Hematopoietic multipotent progenitor cell treated with erythropoietin and hydrocortisone succinate and interleukin-3 and kit ligand, for 15 days (in vitro differentiated cells): Measurements from ENCODE around the gene ELMO2.

Experiments used
- DNase-seq: peaks from one replicate; pipeline ENCODE4 v3.0.0-alpha.2; 2015; ENCODE audit warnings: low spot score

The ELMO2 gene

DNA sequence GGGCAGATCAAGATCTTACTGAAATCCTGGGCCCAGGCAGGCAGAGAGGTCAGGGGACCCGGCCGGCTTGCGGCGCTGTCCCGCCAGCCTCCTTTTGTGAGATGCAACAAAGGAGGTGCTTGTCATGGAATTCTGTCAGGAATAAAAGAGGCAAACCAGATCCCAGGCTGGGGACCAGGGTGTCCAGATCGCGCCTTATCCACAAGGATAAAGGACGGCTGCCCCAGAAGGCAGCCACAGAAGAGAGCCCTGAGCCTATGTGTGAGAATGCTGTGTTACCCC, 55.5 kb downstream of the ELMO2 start:
- no peak for DNase-seq

DNA sequence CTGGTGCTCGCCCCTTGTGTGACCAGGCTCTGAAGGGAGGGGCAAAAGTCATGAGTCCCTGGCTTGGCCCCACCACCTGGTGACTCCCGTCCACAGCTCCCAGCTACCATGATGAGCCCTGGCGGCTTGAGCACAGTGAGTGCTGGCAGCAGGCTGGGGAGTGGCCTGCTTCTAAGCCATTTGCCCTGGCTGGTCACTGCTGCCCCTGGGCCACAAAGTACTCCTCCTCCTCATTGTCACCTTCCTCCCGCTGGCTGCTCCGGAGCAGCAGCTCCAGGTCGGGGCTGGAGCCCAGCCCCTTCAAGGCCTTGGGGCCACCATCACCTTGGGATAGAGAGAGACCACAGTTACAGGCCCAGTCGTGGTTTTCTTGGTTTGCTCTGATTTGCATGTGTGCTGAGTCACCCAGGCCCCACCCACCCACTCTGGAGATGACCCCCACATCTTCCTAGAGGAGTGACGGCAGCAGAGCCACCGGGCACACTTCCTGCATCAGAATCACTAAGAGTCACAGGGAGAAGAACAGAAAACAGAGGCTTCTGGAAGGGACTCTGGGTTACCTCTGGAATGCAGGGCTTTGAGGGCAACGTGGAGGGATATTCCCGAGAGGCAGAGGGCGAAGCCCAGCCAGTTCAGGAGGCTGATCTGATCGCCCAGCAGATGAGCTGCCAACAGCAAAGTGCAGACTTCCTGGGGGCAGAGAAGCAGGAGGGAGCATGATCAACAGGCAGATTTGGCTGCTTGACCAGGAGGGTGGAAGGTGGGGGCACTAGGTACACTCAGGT, 56.0 kb downstream of the ELMO2 start:
- DNase-seq, result no peak

DNA sequence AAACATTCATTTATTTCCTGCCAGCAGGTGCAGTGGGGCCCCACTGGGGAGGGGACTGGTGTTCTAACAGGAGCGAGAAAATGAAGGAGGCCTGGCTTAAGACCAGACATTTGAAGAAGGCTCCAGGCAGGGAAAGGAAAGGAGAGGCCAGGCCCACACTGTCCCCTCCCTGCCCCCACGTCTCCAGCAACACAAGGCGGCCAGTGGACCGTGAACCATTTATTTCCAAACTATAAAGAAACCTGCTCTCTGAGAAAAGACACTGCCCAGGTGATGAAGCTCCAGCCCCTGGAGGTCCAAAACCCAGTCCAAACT, 56.7 kb downstream of the ELMO2 start:
- DNase-seq, result no peak

DNA sequence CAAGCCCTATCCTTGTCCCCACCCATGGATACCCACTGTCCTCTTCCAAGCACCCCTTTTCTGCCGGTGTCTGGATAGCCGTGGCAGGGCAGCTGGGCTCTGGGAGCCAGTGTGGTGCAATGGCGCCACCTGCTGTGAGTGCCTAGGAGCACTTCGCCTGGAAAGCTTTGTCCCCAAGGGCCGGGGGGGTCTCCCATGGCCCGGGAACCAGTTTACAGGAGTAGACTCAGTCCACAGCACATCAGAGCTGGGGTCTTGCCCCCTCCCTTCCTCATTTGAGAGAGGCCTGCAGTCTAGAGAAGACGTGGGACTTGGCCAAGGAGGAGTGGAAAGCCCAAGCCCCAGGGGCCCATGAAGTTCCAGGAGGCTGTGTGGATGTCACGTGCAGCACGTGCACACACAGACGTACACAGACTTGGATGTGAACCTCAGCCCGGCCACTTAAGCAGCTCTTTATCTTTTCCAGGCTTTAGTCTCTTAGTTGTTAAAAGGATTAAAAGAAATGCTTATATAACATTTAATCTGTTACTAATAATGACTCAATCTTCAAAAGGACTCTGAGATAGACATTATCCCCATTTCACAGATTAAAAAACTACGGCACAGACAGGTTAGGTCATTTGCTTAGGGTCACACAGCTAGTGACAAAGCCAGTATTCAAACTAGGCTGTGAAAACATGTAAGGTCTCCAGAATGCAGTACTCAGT, 57.2 kb downstream of the ELMO2 start:
- DNase-seq, result peak; percentile 41

DNA sequence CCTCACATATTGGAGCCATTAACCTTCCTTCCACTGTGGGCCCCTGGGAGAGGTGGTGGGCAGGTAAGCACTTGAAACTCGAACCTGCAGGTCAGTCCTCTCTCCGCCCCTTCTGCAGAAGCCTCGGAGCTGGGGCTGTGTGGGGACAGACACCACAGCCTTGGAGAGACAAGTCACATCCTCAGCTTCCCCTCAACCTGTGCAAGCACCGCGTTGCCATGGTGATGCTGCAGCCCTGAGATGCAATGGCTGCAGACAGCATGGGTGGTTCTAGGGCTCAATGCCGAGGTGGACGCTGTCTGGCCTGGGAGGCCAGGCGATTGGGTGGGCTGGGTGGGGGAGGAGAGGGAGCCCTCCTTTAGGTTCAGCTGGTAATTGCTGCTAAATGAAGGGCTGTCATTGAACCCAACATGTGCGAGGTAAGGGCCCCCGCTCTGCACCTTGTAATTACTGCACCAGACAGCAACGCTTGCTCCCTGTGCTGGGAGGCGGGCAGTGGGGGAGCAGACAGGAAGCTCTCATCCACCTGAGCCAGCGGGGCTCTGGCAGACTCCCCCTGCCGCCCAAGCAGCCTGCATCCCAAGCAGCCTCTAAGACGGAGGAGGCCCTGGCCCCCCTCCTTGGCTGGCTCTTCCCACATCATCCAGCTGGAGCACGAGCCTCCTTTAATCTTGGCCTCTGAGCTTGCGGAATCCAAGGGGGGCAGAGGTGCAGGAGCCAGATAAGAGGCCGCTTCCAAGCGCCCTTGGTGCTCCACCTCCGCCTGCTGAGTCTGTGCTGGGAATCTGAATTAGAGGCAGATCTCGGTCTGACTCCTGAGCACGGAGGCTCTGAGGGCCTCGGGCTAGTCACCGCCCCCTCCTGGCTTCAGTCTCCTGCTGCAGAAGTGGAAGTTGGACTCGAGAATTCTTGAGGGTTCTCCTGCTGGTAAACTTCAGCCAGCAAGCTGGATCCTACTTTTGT, 58.3 kb downstream of the ELMO2 start:
- no peak for DNase-seq

DNA sequence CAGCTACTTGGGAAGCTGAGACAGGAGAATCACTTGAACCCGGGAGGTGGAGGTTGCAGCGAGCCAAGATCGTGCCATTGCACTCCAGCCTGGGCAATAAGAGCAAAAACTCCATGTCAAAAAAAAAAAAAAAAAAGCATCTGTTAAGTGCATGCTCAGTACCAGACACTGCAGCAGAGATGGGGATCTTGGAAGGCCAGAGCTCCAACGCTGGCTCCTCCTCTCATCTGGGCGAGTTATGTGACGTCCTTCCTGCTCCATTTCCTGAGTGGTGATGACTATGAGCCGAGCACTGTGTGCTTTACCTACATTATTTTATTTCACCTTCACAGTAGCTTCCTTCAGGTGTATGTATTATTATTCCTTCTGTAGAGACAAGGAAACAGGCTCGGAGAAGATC, 59.6 kb downstream of the ELMO2 start:
- DNase-seq, result no peak

DNA sequence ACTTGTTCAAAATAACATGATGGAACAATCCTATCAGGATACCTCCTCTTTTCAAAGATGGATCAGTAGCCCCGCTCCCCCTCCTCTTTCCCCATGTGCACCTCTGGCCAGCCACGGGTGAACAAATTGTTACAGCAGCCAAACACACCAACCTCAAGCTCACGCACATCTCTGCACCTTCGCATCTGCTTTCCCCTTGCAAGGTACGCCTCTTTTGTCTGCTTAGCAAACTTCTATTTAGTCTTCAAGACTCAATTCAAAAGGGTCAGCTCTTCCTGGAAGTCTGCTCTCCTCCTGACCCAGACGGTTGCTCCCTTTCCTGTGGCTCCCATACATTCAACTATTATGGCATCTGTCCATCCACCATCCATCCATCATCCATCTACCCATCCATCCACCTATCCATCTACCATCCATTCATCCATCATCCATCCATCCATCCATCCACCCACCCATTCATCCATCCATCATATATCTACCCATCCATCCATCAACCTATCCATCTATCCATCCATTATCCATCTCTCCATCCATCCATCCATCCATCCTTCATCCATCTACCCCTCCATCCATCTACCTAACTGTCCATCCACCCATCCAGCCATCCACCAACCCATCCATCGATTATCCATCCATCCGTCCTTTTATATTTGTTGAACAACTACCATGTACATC, 61.8 kb downstream of the ELMO2 start:
- no peak for DNase-seq

DNA sequence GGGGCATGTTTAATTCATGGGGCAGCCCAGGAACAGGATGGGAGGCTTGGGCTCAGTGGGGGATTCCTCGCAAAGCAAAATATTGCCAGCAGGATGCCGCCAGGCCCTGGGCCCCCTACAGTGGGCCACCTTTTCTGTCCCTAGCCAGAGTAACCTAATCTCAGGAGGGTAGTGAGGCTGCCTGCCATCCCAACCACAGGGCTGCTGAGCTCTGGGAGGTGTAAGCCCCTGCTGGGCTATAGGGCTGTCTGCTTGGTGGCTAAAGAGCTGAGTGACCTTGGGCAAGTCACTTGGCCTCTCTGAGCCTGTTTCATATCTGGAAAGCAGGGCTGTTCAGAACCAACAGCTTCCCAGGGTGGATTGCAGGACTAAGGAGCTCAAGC, 62.4 kb downstream of the ELMO2 start:
- DNase-seq, result no peak

DNA sequence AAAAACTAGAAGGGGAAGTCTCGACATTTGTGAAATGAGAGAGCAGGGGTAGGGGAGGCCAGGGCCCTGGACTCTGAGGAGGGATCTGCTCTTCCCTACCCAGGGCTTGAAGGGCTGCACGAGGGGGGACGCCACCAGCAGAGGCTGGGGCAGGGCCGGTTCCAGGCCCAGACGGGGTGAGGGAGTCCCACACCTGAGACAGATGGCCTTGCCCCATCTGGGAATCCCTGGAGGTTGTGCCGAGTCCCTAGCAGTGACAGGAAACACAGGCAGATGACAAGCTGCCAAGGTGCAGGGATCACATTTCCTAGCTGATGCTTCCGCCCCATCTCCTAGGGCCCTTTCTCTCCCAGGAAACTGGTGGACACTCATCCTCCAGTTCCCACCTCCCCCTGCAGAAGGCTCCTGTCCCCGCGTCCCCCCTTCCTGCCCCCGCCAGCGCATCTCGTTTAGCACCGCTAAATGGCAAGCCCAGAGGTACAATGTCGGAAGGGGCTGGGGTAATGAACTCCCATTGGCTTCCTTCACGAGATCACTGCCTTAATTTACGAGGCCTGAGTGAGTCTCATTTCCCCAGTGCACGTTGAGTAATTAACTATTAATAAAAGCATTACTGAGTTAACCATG, 63.0 kb downstream of the ELMO2 start:
- DNase-seq, result no peak

DNA sequence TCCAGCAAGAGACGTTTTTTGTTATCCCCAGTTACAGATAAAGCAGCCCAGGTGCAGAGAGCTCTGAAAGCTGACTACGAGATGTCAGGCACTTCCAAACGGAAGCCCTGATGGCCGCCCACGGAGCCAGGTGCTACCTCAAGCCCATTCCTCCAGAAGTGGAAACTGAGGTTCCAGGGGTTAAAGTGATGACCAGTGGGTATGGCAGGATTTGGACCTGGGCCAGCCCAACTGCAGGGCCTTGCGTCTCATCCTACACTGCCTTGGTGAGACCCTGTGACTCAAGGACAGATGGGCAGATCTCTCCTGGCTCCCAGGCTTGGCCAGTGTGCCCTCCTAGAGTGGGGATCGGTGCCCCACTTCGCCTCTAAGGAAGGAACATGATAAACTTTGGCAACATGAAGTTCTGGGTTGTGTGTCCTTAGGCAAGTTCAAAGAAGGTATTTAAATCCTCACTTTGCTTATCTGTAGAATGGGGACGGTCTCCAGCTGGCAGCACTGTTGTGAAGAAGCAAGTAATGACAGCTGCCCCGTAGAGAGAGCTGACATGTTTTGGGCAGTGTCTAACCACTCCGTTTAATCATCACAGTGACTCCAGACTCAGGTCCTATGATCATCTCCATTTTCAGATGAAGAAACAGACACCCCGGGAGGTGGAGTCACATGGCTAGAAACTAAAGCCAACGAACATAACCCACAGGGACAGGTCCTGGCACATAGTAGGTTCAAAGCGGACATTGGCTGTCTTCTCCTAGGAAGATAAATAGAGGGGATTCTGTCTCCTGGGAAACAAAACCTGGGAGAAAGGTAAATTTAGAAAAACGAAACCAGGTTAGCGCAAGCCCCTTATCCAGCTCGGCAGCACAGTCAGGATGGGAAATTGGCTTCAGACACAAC, 63.7 kb downstream of the ELMO2 start:
- no peak for DNase-seq

DNA sequence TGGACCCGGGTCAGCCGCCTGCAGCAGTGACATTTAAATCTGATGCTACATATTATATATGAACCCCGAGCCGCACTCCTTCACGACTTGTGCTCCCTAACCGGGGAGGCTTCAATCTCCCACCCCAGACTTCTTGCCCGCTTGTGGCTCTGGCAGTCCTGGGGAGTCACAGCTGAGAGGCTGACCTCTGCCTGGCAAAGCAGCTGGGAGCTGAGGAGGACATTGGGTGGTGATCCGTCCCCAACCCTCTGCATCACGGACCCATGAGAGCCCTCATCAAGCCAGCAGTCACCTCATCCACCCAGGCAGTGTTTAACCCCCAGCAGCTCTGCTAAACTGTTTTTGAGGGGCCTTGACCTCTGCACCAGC, 64.4 kb downstream of the ELMO2 start:
- no peak for DNase-seq

DNA sequence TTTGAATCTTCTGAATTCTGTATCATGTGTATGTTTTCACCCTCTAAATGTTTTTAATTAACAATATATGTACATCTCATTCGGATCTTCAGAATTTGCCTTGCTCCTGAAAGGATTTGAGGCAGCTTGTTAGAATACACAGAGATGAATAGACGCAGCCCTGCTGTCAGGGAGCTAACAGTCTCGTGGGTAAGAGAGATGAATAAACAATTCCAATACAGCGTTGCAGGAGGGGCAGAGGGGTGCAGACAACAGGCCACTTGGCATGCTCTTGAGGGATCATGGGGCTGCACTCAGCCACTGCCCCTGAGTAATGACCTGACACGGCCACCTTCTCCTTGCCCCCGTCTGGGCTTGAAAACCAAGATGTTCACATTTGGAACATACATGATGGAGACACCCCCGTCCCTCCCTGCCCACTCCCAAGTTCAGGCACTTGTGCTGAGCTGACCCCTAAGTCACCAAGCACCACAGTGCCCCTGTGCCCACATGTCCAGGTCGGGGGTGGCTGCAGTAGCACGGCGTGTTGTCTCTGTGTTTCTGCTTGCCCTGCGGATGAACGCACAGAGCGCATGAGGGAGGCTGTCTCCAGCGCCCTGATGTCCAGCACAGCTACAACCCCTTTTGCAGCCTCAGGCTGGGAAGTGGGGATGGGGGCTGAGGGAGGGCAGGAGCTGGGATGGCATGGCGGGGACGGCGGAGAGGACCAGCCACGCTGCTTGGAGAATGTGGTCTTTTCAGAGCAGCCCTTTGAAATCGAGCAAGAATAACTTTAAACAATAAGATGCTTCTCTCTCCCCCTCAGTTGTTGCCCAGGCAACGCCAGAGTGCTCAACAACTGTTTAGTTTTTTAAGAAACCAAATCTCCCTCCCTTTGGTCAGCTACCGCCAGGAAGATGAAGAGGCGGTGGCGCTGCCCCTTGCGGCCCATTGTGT, 65.1 kb downstream of the ELMO2 start:
- DNase-seq, result no peak

DNA sequence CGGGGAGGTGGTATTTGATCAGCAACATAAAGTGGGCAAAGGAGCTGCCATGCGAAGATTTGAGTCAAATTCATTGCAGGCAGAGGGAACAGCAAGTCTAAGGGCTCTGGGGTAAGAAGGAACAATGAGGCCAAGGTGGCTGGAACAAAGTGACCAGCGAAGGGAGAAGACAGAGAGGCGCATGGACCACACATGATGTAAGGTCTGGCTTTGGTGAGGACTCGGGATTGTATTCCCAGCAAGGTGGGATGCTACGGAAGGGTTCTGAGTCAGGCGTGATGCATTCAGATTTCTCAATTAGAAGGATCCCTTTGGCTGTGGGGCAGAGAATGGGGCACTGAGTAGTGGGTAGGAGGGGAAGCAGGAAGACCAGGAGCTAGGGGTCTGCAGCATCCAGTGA, 67.4 kb downstream of the ELMO2 start:
- DNase-seq, result no peak

DNA sequence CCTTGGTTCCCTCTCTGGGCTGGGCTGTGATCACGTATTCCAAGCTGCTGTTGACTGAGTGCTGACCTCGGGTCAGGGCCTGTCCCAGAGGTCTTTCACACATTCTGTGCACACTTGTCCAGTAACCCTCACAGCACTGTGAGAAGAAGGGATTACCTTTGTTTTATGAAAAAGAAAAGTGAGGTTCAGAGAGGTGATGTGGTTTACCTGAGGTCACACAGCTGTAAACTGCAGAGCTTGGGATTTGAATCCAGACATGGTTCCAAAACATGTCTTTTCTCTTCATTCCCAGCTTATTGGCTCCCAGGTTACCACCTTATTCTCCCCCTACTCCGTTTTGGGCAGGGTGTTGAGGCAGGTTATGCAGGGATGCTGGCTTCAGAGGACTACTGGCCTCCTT, 69.7 kb downstream of the ELMO2 start:
- no peak for DNase-seq

DNA sequence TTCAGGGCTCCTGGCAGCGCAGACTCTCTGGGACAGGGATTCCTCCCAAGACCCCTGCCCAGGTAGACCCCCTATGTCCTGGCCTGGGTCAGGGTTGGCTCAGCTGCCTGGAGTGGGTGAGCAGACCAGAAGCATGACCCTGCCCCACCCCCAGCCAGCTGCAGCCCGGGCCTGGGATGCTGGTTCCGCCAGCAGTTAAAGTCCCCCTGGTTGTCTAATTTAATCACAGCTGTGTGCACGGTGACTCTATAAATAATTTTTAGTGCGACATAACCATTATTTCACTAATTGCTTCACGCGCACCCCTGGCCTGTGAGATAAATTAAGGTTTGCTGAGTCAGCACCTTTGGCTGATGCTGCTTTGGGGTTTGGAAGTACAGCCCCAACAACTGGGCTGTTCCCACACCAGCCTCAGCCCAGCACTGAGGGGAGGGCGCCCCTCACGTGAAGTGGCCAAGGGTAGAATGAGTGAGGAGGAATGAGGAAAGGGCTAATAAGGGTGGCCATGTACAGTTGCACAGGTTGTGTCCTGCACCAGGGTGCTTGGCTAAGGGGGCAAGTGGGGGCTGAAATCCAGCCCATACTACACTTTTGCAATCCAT, 72.0 kb downstream of the ELMO2 start:
- DNase-seq, result no peak

DNA sequence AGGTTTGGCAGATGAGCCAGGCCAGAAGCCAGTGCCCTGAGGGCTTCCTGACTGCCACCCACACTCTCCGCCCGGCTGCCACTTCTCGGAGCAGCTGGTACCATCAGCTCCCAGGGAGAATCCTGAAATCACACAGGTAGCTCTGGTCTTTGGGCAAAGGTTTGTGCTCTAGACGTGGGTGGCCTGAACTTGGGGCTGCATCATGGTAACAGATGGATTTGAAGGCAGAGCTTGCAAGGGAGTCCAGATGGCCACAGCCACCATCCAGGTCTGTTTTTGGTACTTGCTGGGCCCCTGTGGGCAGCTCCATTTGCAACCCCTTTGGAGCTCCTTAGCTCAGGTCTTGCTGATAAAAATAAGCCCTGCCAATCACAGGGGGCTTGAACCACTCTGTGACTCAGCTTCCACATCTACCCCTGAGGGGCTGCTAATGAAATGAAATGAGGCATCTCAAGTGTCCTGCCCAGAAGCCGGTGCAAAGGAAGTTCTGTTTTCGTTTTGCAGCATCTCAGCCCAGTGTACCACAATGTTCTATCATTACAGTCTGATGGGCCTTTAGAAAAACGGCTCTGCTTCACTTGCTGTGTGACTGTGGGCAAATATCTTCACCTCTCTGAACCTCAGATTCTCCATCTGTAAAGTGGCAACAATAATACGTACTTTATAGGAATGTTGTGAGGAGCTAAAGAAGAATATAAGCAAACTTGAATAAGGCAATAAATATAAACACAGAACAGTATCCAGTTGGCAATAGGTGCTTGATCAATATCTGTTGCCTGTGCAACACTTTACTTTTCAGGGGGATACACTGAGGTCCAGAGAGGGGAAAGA, 73.0 kb downstream of the ELMO2 start:
- no peak for DNase-seq

DNA sequence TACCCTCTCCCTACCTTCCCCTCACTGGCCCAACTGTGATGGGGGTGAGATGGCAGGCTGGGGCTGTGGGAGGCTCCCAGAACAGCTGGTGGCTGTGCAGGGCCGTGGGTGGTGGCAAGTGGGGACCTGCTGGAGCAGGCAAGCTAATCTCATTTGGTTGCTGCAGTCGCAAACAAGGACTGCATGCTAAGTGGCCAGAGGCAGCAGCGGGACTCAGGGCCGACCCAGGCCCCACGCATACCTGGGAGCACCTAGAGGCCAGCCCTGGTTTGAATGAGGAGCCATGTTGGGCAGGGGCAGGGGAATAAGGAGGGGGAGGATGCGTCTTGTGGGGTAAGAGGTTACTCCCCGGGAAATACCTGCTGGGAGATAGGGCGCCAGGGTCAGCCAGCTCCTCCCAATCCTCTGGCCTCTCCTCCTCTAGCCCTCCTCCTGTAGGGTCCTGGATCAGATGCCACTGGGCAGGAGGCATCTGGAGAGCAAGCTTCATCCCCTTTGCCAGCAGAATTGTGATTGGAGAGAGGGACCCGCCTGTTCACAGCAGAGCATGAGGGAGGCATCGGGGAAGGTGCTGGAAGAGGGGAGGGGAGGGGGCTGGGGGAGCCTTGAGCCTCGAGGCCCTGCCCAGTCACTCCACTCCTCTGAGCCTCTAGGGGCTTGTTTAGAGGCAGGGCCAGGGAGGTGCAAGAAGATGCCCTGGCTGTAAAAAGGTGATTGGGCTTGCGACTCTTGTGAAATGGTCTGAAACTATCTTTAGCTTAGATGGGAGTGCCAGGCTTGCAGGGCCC, 73.8 kb downstream of the ELMO2 start:
- no peak for DNase-seq
